Endothelial cell (in vitro differentiated cells): ENCODE measurements around the gene DCBLD2. TPM values are rescaled to one million over a fixed set of nuclear protein-coding genes. Genes with fewer than 3 reads are reported as not detected.

Experiments used
- DNase-seq: peaks from one replicate; pipeline ENCODE4 v3.0.0; 2021; ENCODE audit warnings: low spot score
- H3K27ac Mint-ChIP-seq: one replicate; pipeline ENCODE4 v1.8.0; 2021; ENCODE audit warnings: mixed read lengths, inconsistent platforms; ENCODE audit not compliant: unreplicated experiment
- H3K27me3 Mint-ChIP-seq: one replicate; pipeline ENCODE4 v1.8.0; 2021; ENCODE audit warnings: mild to moderate bottlenecking, moderate library complexity, mixed read lengths, inconsistent platforms; ENCODE audit not compliant: unreplicated experiment
- H3K36me3 Mint-ChIP-seq: one replicate; pipeline ENCODE4 v1.8.0; 2021; ENCODE audit warnings: mild to moderate bottlenecking, low read depth, mixed read lengths, inconsistent platforms; ENCODE audit not compliant: unreplicated experiment
- H3K4me1 Mint-ChIP-seq: one replicate; pipeline ENCODE4 v1.8.0; 2021; ENCODE audit warnings: mild to moderate bottlenecking, mixed read lengths, inconsistent platforms; ENCODE audit not compliant: unreplicated experiment
- H3K4me3 Mint-ChIP-seq: one replicate; pipeline ENCODE4 v1.8.0; 2021; ENCODE audit warnings: mild to moderate bottlenecking, mixed read lengths, inconsistent platforms; ENCODE audit not compliant: unreplicated experiment
- H3K9me3 Mint-ChIP-seq: one replicate; pipeline ENCODE4 v1.8.0; 2021; ENCODE audit warnings: mixed read lengths, inconsistent platforms; ENCODE audit not compliant: unreplicated experiment
- total RNA-seq: library from RNA; stranded (reverse); fragmentation: NEBNext Ultra II Directional; extraction: Animal tissue kit (Norgen Biotek cat#: 25700); gene quantifications from one replicate; pipeline ENCODE4 v1.2.1, GENCODE V29; 2021; ENCODE audit not compliant: unreplicated experiment
- TF ChIP-seq, protein P1 (sequence below): fragments of 200-600 bp; sonication (generic); IDR thresholded peaks from one replicate; pipeline ENCODE4 v1.5.0; 2021; ENCODE audit warnings: antibody characterized with exemption; ENCODE audit not compliant: unreplicated experiment

The DCBLD2 gene
- total RNA-seq, 1 donor from 2014 or later: 26.9 TPM

- Mint-ChIP-seq H3K4me3 (no peak overlapping the region), H3K27ac (no peak overlapping the region), H3K36me3 (no peaks in the 10 kb centered on the region), H3K9me3 (no peaks in the 10 kb centered on the region), H3K27me3 (no peaks in the 10 kb centered on the region), H3K4me1 (peaks cover 4% of the 10 kb centered on the region)
- TF ChIP-seq, protein P1, sequence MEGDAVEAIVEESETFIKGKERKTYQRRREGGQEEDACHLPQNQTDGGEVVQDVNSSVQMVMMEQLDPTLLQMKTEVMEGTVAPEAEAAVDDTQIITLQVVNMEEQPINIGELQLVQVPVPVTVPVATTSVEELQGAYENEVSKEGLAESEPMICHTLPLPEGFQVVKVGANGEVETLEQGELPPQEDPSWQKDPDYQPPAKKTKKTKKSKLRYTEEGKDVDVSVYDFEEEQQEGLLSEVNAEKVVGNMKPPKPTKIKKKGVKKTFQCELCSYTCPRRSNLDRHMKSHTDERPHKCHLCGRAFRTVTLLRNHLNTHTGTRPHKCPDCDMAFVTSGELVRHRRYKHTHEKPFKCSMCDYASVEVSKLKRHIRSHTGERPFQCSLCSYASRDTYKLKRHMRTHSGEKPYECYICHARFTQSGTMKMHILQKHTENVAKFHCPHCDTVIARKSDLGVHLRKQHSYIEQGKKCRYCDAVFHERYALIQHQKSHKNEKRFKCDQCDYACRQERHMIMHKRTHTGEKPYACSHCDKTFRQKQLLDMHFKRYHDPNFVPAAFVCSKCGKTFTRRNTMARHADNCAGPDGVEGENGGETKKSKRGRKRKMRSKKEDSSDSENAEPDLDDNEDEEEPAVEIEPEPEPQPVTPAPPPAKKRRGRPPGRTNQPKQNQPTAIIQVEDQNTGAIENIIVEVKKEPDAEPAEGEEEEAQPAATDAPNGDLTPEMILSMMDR: no peak
- no peak for DNase-seq
Measured at GRCh38 chr3:98892263-98892662, 9.2 kb downstream of the DCBLD2 start.

- TF ChIP-seq, protein P1: no peak
- no peak overlapping the region for H3K27ac Mint-ChIP-seq
- H3K27me3 Mint-ChIP-seq: no peaks in the 10 kb centered on the region
- no peaks in the 10 kb centered on the region for H3K36me3 Mint-ChIP-seq
- no peak for DNase-seq
- peaks cover 4% of the 10 kb centered on the region for H3K4me1 Mint-ChIP-seq
- H3K4me3 Mint-ChIP-seq: no peak overlapping the region
- H3K9me3 Mint-ChIP-seq: no peaks in the 10 kb centered on the region
Measured at GRCh38 chr3:98890965-98891910, 10.3 kb downstream of the DCBLD2 start.

DNA sequence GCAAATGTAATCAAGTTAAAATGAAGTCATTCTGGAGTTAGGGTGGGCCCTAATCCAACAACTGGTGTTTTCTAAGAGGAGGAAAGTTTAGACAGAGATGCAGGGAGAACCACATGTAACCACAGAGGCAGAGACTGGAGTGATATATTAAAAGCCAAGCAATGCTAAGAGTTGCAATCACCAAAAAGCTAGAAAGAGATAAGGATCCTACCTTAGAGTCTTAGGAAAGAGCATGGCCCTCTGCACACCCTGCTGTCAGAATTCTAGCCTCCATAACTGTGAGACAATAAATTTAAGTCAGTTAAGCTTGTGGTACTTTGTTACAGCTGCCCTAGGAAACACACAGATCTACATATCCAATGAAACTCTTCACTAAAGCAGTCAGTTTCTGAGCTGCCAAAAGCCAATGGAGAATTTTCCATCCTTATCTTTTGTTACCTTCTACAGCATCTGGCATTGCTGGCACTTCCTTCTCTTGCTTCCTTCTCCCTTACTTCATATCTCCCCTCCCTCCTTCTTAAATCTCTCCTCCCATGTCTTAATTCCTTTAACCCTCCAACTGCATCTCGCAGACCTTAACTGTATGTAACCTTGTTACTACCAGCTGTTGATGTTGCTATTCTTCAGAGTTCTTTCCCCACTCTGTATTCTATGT, 11.2 kb downstream of the DCBLD2 start:
- Mint-ChIP-seq H3K4me3 (no peak overlapping the region), H3K27me3 (no peaks in the 10 kb centered on the region), H3K9me3 (no peaks in the 10 kb centered on the region), H3K4me1 (peaks cover 4% of the 10 kb centered on the region), H3K27ac (no peak overlapping the region), H3K36me3 (no peaks in the 10 kb centered on the region)
- DNase-seq: no peak
- TF ChIP-seq, protein P1: no peak

DNA sequence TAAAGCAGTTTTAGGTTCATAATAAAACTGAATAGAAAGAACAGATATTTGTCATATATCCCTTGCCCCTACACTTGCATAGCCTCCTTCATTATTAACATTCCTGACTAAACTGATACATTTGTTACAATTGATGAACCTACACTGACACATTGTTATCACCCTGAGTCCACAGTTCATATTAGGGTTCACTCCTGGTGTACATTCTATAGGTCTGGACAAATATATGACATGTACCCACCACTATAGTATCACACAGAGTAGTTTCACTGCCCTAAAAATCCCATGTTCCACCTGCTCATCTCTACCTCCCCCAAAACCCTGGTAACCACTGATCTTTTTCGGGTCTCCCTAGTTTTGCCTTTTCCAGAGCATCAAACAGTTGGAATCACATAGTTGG, 13.8 kb downstream of the DCBLD2 start:
- H3K27ac Mint-ChIP-seq: no peak overlapping the region
- no peaks in the 10 kb centered on the region for H3K27me3 Mint-ChIP-seq
- H3K4me3 Mint-ChIP-seq: no peak overlapping the region
- TF ChIP-seq, protein P1: no peak
- H3K9me3 Mint-ChIP-seq: no peaks in the 10 kb centered on the region
- H3K36me3 Mint-ChIP-seq: no peaks in the 10 kb centered on the region
- no peak for DNase-seq
- H3K4me1 Mint-ChIP-seq: no peaks in the 10 kb centered on the region

GRCh38 chr3:98886525-98886924, 15.0 kb downstream of the DCBLD2 start:
- Mint-ChIP-seq H3K9me3 (no peaks in the 10 kb centered on the region), H3K36me3 (no peaks in the 10 kb centered on the region), H3K4me1 (no peaks in the 10 kb centered on the region), H3K27me3 (no peaks in the 10 kb centered on the region), H3K27ac (no peak overlapping the region), H3K4me3 (no peak overlapping the region)
- TF ChIP-seq, protein P1: no peak
- no peak for DNase-seq
